ENCODE measurements around the gene TMEM235.
"Not testable (repeated sequence)": the region's sequence is repeated elsewhere in the genome, so short reads cannot be mapped to it uniquely, and the experiment has no call there.

Gene TMEM235

DNA sequence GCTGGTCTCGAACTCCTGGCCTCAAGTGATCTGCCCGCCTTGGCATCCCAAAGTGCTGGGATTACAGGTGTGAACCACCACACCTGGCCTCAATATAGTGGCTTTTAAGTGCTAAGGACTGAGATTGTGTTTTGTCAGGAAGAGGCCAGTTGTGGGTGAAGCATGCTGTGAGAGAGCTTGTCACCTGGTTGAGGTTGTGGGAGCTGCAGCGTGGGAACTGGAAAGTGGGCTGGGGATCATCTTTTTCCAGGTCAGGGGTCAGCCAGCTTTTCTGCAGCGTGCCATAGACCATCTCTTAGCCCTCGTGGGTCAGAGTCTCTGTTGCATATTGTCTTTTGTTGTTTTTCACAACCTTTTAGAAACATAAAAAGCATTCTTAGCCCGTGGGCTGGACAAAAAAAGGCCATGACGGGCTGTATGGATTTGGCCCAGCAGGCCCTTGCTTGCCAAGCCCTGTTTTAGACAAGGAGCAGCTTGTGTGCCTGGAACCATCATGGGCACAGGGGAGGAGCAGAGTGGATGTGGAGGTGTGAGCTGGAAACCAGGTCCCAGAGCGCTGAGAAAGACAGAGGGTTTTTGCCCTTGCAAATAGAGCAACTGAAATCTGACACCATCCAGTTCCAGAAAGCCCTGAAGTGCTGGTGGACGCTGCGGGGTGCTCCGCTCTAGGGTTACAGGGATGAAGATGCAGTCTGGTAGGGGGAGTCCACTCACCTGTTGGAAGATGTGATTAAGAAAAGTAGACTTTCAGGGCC, 11.9 kb upstream of the TMEM235 start:
- DNase-seq: no peak

- no peak for DNase-seq
These were observed 8.4 kb upstream of the TMEM235 start for GRCh38 chr17:78223061-78223460.

DNA sequence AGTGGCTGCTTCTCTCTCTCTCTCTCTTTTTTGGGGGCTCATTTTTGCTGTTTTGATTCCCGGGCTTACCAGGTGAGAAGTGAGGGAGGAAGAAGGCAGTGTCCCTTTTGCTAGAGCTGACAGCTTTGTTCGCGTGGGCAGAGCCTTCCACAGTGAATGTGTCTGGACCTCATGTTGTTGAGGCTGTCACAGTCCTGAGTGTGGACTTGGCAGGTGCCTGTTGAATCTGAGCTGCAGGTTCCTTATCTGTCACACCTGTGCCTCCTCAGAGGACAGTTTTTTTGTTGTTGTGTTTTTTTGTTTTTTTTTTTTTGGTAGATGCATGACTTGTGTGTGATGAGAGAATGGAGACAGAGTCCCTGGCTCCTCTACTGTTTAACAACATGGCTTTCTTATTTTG, 7.7 kb upstream of the TMEM235 start:
- DNase-seq: no peak

GRCh38 chr17:78224231-78225087, 7.0 kb upstream of the TMEM235 start:
- DNase-seq: no peak

DNA sequence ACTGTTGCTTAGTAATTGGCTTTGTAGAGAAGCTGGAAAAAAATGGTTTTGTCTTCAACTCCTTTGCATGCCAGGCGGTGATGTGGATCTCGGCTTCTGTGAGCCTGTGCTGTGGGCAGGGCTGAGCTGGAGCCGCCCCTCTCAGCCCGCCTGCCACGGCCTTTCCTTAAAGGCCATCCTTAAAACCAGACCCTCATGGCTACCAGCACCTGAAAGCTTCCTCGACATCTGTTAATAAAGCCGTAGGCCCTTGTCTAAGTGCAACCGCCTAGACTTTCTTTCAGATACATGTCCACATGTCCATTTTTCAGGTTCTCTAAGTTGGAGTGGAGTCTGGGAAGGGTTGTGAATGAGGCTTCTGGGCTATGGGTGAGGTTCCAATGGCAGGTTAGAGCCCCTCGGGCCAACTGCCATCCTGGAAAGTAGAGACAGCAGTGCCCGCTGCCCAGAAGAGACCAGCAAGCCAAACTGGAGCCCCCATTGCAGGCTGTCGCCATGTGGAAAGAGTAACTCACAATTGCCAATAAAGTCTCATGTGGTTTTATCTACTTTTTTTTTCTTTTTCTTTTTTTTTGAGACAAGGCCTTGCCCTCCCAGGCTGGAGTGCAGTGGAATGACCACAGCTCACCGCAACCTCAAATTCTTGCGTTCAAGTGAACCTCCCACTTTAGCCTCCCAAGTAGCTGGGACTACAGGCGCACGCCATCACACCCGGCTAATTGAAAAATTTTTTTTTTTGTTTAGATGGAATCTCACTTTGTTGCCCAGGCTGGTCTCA, 6.2 kb upstream of the TMEM235 start:
- no peak for DNase-seq

DNA sequence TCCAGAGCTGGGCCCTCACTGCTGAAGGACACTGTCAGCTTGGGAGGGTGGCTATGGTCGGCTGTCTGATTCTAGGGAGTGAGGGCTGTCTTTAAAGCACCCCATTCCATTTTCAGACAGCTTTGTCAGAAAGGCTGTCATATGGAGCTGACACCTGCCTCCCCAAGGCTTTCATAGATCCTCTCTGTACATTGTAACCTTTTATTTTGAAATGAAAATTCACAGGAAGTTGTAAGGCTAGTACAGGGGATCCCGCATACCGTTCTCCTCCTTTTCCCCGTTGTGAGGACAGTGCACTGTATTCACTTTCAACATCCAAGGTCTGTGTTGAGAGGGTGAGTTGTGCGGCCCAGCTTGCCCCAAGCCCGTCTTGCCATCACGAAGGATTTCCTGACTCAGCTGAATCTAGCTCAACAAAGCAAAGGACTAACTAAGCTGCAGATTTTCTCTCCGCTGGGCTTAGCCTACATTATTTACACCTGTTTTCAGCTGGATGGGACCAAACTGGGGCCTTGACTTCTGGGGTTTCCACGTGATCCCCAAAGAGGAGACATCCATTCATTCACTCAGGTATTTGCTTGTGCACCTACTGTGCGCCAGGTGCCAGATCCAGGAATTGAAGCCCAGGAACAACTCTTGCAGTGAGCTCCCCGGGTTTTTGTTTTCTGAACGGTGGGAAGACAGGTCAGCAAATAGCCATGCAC, 5.2 kb upstream of the TMEM235 start:
- DNase-seq: no peak

DNA sequence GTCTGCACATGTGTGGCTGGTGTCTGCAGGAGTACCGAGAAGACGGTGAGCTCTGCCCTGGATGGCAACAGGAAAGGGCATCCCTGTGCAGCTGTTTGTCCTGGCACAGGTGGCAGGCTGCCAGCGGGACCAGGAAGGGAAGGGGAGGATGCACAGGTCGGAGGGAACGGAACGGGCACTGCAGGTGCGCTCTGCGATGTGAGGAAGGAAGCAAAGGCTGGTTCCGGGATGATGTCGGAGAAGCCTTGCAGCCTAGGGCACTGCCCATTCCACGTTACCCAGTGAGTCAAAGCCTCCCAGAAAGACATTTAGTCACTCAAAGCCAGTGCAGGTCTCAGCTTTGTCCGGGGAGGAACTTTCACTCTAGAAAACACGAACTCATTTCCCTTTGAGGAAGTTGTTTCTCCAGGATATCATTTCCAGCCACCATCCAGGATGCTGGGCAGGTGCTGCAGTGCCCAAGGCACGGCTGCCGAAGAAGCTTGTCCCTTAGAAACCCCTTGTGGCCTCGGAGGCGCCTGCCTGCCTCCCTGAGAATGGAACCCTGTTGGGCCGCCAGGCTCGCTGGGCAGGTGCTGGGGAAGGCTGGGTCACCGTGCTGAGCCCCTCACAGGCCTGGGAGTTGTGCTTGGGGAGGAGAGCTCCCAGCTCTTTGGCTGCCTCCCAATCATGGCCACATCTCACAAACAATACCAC, 4.5 kb upstream of the TMEM235 start:
- no peak for DNase-seq

GRCh38 chr17:78227455-78227916, 3.9 kb upstream of the TMEM235 start:
- no peak for DNase-seq

DNA sequence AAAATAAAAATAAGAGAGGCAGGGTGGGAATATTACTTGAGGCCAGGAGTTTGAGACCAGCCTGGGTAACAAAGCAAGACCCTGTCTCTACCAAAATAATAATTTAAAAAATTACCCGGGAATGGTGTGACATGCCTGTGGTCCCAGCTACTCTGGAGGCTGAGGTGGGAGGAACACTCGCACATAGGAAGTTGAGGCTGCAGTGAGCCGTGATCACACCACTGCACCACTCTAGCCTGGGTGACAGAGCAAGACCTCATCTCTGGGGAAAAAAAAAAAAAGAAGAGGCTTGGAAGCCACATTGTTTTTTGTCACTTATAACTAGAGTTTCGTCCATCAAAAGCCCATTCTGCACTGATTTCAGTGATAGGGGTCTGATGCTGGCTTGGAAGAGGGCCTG, 3.3 kb upstream of the TMEM235 start:
- DNase-seq: no peak

DNA sequence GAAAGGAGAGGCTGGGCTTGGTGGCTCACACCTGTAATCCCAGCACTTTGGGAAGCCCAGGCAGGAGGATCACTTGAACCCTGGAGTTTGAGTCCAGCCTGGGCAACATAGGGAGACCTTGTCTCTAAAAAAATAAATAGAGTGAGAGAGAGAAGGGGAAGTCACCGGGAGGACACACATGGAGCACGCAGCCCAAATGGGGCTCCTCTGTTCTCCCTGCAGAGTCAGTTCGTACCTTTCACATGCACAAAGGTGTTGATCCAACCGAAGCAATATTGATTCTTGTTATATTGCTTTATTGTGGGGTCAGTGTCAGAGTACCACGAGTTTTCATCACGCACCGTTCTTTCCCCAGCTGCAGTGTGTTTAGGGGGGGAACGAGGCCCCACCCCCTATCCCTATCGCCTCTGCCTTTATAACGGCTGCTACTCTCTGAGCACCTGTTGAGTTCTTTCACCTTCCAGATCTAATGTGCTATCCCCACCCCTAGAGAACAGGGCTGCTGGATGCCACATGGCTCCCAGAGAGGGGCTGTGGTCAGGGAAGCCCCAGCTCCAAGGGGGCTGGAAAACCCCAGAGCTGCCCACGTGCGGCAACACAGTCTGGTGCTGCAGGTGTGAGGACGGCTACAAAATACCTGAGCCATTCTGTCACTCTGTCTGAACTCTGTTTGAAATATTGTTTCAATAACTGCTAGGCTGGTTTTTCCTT, 1.0 kb upstream of the TMEM235 start:
- DNase-seq: no peak

GRCh38 chr17:78231991-78232858, 794 bp downstream of the TMEM235 start:
- DNase-seq: peak; percentile 9

- DNase-seq: no peak
These were observed 1.4 kb downstream of the TMEM235 start for GRCh38 chr17:78232859-78233173.

DNA sequence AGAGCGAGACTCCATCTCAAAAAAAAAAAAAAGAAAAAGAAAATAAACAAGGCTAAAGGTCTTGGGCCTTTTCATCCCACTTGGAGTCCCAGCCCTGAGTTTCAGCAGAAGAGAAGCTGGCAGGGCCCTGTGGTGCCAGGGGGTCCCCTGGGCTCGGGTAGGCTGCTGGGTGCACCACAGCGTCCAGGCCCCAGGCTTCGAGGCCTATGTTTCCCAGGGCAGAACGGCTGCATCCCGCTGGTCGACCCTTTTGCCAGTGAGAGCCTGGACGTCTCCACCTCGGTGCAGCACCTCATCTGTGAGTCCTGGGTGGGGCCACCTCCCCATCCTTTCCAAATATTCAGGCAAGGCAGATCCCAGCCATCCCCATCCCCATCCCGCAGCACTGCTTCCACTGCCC, 2.2 kb downstream of the TMEM235 start:
- DNase-seq: no peak

GRCh38 chr17:78234261-78234865, 2.9 kb downstream of the TMEM235 start:
- DNase-seq: no peak

DNA sequence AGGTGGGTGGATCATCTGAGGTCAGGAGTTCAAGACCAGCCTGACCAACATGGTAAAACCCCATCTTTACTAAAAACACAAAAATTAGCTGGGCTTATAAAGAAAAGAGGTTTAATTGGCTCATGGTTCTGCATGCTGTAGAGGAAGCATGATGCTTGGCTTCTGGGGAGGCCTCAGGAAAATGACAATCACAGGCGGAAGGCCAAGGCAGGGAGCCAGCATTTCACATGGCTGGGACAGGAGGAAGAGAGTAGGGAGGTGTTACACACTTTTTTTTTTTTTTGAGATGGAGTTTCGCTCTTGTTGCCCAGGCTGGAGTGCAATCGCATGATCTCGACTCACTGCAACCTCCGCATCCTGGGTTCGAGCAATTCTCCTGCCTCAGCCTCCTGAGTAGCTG, 3.6 kb downstream of the TMEM235 start:
- not testable (repeated sequence) for DNase-seq

DNA sequence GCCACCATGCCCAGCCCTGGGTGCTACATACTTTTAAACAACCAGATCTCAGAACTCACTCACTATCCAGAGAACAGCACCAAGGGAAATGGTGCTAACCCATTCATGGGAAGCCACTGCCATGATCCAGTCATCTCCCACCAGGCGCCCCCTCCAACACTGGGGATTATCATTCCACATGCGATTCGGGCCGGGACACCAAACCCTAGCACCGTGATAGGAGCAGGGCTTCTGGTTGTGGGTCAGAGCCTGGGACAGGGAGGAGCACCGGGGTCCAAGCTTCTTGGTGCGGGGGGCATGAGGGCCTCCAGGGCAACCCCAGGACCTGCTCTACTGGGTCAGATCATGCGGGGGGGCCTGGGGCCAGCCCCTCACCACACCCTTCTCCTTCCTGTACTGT, 4.5 kb downstream of the TMEM235 start:
- DNase-seq: no peak

DNA sequence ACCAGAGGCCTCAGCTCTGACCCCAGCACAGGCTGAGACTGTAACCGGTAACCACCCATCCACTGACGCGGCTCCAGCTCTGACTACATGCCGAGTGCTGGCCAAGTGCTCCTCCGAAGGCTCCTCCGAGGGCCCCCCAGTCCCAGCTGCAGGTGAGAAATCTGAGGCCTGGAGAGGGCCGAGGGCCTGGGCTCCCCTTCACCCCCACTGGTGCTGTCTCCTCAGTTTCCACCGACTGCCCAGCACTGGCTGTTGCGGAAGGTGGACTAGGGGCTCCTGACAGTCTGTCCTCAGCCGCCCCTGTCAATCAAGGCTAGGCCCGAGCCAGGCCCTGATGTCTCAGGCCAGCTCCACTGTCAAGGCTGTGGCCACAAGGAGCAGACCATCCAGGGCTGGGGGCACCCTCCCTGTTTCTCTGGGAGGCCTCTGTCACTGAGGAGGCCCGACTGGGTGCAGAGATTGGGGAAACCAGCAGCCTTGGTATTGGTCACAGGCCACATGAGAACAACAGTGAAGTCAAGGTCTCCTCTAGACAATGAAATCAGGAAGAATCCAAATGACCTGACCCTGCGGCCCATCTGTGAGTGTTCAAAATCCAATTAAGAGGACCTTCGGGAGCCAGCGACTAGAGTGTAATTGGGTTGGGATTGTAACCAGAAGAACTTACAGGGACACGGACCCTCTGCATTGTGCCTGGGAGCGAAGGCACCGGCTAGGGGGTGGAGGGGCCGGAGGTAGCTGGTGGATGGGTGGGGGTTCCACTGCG, 5.1 kb downstream of the TMEM235 start:
- no peak for DNase-seq

DNA sequence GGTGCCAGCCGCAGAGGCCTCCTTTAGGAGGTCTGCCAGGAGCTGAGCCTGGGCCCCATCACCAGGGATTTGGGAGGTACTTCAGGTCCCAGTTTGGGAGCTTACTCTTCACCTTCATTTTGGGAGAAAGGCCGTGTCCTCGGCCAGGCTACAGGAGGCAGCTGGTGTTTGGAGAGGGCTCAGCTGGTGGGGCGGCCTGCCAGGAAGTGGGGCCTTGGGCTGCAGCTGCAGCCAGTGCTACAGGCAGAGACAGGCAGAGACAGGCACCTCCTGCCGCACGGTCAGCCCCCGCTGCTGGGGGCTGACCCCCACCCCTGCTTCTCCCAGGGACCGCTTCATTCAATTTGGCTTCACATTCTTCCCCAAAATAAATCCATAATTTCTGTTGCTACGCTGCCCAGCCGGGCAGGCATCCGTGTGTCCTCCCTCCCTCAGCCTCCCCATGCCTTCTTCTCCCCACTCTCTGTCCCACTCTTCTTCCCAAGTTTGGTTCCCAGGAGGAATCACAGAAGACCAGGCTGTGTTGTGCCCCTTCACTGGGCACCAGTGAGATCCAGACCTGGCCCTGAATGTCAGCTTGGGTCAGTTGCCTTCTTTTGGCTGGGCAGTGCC, 6.1 kb downstream of the TMEM235 start:
- DNase-seq: no peak

Measured in DMS79 treated with DMSO at 0.1 percent for 48 hours (cell line).